Ovary (tissue), 9 donors: ENCODE results near the gene ITFG1. TPM values are rescaled to one million over a fixed set of nuclear protein-coding genes. Genes with fewer than 3 reads are reported as not detected.

Source experiments
- DNase-seq, 5 donors: peaks; one replicate each; pipeline ENCODE4 v3.0.0-alpha.2; 2019 to 2020
- H3K27ac ChIP-seq, 2 donors: fragments of 200-600 bp; one replicate each; pipeline versions ENCODE4 v1.5.1 to v1.8.0; 2019 to 2022
- H3K27me3 ChIP-seq: fragments of 200-600 bp; one replicate; pipeline ENCODE4 v1.8.0; 2022
- H3K36me3 ChIP-seq: fragments of 200-600 bp; sonication (generic); one replicate; pipeline ENCODE4 v1.5.1; 2019
- H3K4me1 ChIP-seq: one replicate; pipeline ENCODE4 v1.8.1; 2013; ENCODE audit warnings: mild to moderate bottlenecking, moderate library complexity; ENCODE audit not compliant: insufficient read depth
- H3K4me3 ChIP-seq: fragments of 200-600 bp; sonication (generic); one replicate; pipeline ENCODE4 v1.5.1; 2017
- H3K9me3 ChIP-seq, 2 donors: fragments of 200-600 bp in 1 of 2; sonication (generic) in 1 of 2; one replicate each; pipeline versions ENCODE4 v1.5.1 to v1.8.1; 2013 to 2019; ENCODE audit warnings: mild to moderate bottlenecking in 1 of 2, moderate library complexity in 1 of 2
- EP300 ChIP-seq: sonication (generic); formaldehyde crosslinking; IDR thresholded peaks from one replicate; pipeline ENCODE4 v1.6.1; 2017; ENCODE audit warnings: antibody characterized with exemption
- POLR2A ChIP-seq: fragments of 450-650 bp; IDR thresholded peaks from one replicate; pipeline ENCODE4 v1.6.1; 2017; ENCODE audit warnings: antibody characterized with exemption, mild to moderate bottlenecking, moderate library complexity
- WGBS, 3 donors: extraction: QIAGEN DNeasy Blood & Tissue Kit in 1 of 3; methylation state at CpG; one replicate each; pipeline versions ENCODE4 v1.1.5 to v1.1.7; 2013 to 2017; 5-methylcytosine and 5-hydroxymethylcytosine counted together
- intact Hi-C, 4 donors: fragments of 100-400 bp; cut with DNase I; formaldehyde crosslinking; loops; one replicate each; pipeline versions ENCODE4 v1.11.0 to v1.15.1; 2022 to 2023
- polyA plus RNA-seq, 2 donors: library from polyadenylated mRNA; stranded (reverse); fragments of 200-250 nt in 1 of 2; fragments of 350-450 nt in 1 of 2; fragmentation: Illumina TruSeq in 1 of 2; extraction: RNeasy Lipid Tissue Mini Kit (QIAGEN cat#74804) in 1 of 2; gene quantifications; one replicate each; pipeline ENCODE4 v1.2.3, GENCODE V29; 2013 to 2014
- total RNA-seq, 7 donors: library from RNA; depleted of rRNA in 2 of 7; stranded (reverse); fragments of >200 nt in 2 of 7; fragmentation: NEBNext Ultra II Directional in 3 of 7; extraction: Animal tissue kit (Norgen Biotek cat#: 25700) in 3 of 7; gene quantifications; one replicate each; pipeline versions ENCODE4 v1.1.0 to v1.2.4, GENCODE V29; 2016 to 2023
- TF ChIP-seq, protein P1 (sequence below), 3 donors: fragments of 450-650 bp in 2 of 3; fragments of 200-600 bp in 1 of 3; IDR thresholded peaks; one replicate each; pipeline versions ENCODE4 v1.5.1 to v1.8.0; 2016 to 2022; ENCODE audit warnings: antibody characterized with exemption in 3 of 3, mild to moderate bottlenecking in 1 of 3
- donor health status: DM: no; HTN: no; CAD: no; lungs with moderate emphysema.
- donor health status: DM: no; HTN: no; CAD: no.
- donor health status: Bipolar disorder and iron deficiency.
- donor health status: DM: yes; HTN: yes; CAD: no.
- donor health status: DM: no; HTN: no; CAD: no.
- donor health status: DM: yes; HTN: yes; CAD: no.

The ITFG1 gene
- total and polyA plus RNA-seq, 9 donors = 34.4 to 123 (median 40.2) TPM

DNA sequence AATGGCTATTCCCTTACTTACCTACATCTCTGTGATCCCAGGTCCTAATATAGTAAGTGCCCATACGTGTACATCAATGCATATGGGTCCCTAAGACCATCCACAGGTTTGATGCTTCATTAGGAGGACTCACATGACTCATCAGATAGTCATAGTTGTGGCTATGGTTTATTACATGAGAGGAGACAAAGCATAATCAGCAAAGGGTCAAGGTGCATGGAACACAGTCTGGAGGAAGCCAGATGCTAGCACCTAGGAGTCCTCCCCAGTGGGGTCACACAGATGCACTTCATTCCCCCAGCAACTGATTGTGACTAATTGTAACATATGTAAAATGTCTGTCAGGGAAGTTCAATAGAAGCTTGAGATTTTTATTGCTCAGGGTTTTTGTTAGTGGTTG, 43.1 kb upstream of the ITFG1 start:
- Histone ChIP-seq H3K36me3 (no peaks in the 10 kb centered on the region), H3K27me3 (no peaks in the 10 kb centered on the region), H3K9me3 (no peaks in the 10 kb centered on the region), H3K4me1 (no peaks in the 10 kb centered on the region), H3K4me3 (no peak overlapping the region), H3K27ac (no peak overlapping the region)
- intact Hi-C loops = no loop called here
- TF ChIP-seq, protein P1, sequence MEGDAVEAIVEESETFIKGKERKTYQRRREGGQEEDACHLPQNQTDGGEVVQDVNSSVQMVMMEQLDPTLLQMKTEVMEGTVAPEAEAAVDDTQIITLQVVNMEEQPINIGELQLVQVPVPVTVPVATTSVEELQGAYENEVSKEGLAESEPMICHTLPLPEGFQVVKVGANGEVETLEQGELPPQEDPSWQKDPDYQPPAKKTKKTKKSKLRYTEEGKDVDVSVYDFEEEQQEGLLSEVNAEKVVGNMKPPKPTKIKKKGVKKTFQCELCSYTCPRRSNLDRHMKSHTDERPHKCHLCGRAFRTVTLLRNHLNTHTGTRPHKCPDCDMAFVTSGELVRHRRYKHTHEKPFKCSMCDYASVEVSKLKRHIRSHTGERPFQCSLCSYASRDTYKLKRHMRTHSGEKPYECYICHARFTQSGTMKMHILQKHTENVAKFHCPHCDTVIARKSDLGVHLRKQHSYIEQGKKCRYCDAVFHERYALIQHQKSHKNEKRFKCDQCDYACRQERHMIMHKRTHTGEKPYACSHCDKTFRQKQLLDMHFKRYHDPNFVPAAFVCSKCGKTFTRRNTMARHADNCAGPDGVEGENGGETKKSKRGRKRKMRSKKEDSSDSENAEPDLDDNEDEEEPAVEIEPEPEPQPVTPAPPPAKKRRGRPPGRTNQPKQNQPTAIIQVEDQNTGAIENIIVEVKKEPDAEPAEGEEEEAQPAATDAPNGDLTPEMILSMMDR (IDR thresholded peaks at IDR 0.05) = no peak
- 77 to 95% (median 89%) methylated on average over 1 of the region's 1 CpG for WGBS, 3 donors
- DNase-seq = no peak

DNA sequence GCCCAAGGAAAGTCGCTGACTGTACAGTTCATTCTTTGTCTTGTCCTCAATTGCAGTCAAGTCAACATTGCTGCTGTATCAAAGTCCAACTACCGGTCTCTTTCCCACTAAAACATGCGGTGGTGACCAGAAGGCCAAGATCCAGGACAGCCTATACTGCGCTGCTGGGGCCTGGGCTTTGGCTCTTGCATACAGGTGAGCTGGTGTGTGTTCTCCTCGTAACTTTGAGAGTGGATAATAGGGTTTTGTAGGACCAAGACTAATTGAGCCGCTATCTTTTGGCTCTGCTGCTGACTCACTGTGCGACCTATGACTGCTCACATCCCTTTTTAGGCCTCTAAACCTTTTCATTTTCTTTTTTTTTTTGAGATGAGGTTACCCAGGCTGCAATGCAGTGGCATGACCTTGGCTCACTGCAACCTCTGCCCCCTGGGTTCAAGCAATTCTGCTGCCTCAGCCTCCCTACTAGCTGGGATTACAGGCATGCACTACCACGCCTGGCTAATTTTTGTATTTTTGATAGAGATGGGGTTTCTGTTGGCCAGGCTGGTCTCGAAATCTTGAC, 38.9 kb upstream of the ITFG1 start:
- Histone ChIP-seq H3K36me3 (no peaks in the 10 kb centered on the region), H3K4me1 (no peaks in the 10 kb centered on the region), H3K9me3 (no peaks in the 10 kb centered on the region), H3K27me3 (no peaks in the 10 kb centered on the region), H3K4me3 (no peak overlapping the region), H3K27ac (no peak overlapping the region)
- WGBS, 3 donors = 96 to 98% (median 97%) methylated on average over 9 of the region's 9 CpGs
- no peak for DNase-seq
- TF ChIP-seq POLR2A = no peak
- TF ChIP-seq EP300 = no peak
- TF ChIP-seq, protein P1 (IDR thresholded peaks at IDR 0.05) = no peak
- intact Hi-C loops = no loop called here

DNA sequence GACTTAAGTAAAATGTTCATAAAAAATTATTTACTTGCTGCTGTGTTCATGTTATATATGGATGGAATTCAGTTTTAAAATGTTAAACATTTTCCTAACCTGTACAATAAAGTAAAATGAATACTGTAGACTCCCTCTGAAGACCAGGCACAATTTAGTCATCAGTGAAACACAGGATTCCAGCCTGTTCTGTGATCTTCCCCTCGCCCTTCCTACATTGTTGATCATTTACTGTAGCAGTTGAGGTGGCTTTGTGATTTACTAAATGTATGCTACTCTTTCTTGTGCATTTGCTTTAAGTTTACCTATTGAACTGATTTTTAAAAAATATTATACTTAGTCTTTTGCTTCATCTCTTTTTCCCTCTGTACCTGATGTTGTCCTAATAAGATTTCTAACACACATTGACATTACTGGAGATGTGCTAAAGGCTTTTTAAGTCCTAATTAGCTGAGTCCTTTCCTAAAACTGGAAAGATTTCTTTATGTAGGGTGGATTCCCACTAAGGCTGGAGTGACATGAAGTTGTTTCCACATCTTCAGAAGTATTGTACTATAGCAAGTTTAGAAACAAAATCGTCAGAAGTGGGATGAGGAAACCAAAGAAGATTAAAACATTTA, 38.3 kb upstream of the ITFG1 start:
- no peak for DNase-seq
- Histone ChIP-seq H3K9me3 (no peaks in the 10 kb centered on the region), H3K4me3 (no peak overlapping the region), H3K36me3 (no peaks in the 10 kb centered on the region), H3K27ac (no peak overlapping the region), H3K4me1 (no peaks in the 10 kb centered on the region), H3K27me3 (no peaks in the 10 kb centered on the region)
- intact Hi-C loops = no loop called here
- TF ChIP-seq EP300 (no peak), POLR2A (no peak)
- TF ChIP-seq, protein P1 (IDR thresholded peaks at IDR 0.05) = no peak
- 96 to 98% (median 98%) methylated on average over 2 of the region's 2 CpGs for WGBS, 3 donors

DNA sequence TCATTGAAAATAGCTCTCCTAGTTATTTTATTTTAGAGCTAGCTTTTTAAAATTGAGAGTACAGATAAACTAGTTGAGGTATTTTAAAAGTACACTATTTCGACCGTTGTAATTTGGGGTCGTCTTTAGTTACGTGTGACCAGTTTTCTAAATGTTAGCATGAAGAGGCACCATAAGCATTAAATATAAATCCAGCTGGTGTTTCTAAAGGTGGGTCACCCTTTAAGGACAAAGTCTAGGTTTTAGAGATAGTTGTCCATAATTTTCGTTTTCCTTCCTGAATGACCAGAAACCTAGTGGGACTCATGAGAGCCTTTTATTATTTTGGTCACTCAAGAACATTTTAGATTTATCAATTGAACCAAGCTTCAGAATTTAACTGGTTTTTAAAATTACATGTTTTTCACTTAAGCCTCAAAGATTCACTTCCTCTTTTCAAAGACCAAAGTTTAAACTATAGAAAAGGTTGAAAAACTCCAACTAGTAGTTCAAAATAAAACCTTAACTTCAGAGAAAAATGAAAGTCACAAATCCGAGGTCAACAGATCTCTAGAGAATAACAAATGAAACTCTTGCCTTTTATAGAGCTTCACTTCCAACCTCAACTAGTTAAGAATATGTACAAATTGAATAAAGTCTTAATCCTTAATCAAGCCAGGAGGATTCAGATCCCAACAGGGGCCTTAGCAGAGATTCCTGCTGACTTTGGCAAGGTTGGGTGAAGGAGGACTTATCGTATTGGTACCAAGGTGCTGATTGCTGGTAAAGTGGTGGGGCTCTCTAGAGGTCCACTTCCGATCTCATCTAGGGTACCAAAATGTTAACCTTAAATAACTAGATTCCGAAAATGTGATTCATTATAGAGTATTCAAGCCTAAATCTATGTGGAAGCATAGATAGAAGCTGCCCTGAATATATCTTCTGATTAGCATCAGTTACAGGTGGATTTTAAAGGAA, 32.8 kb upstream of the ITFG1 start:
- no peak overlapping the region for H3K27ac ChIP-seq
- DNase-seq = no peak
- H3K4me1 ChIP-seq = no peaks in the 10 kb centered on the region
- TF ChIP-seq EP300 = no peak
- TF ChIP-seq POLR2A = no peak
- TF ChIP-seq, protein P1 (IDR thresholded peaks at IDR 0.05) = no peak
- H3K9me3 ChIP-seq = peaks cover 0 to 4% of the 10 kb centered on the region in 2 donors
- 85 to 94% (median 87%) methylated on average over 9 of the region's 9 CpGs for WGBS, 3 donors
- H3K27me3 ChIP-seq = no peaks in the 10 kb centered on the region
- no peak overlapping the region for H3K4me3 ChIP-seq
- no peaks in the 10 kb centered on the region for H3K36me3 ChIP-seq
- intact Hi-C loops = no loop called here
